Astrocyte of the spinal cord (primary cell): Measurements from ENCODE around the gene CADM1.

Experiments used
- DNase-seq: peaks from one replicate; pipeline ENCODE4 v3.0.0; 2011; ENCODE audit warnings: low read depth, low spot score
- H3K4me3 ChIP-seq: 2 replicates; pipeline ENCODE4 v1.5.1; 2011; ENCODE audit warnings: low read depth, mild to moderate bottlenecking, low read length, moderate library complexity
- in situ Hi-C: cut with HindIII; loops from 2 replicates; pipeline ENCODE4 v1.10.0; 2017; ENCODE audit warnings: low sequenced_read_pairs
- TF ChIP-seq, protein P1 (sequence below): IDR thresholded peaks from 2 replicates; pipeline ENCODE4 v1.5.1; 2012; ENCODE audit warnings: low read depth, mild to moderate bottlenecking, low read length, inconsistent platforms

CADM1 gene

GRCh38 chr11:115123641-115124040, 380.6 kb downstream of the CADM1 start:
- no peak overlapping the region for H3K4me3 ChIP-seq
- in situ Hi-C loops, result no loop called here
- TF ChIP-seq, protein P1, sequence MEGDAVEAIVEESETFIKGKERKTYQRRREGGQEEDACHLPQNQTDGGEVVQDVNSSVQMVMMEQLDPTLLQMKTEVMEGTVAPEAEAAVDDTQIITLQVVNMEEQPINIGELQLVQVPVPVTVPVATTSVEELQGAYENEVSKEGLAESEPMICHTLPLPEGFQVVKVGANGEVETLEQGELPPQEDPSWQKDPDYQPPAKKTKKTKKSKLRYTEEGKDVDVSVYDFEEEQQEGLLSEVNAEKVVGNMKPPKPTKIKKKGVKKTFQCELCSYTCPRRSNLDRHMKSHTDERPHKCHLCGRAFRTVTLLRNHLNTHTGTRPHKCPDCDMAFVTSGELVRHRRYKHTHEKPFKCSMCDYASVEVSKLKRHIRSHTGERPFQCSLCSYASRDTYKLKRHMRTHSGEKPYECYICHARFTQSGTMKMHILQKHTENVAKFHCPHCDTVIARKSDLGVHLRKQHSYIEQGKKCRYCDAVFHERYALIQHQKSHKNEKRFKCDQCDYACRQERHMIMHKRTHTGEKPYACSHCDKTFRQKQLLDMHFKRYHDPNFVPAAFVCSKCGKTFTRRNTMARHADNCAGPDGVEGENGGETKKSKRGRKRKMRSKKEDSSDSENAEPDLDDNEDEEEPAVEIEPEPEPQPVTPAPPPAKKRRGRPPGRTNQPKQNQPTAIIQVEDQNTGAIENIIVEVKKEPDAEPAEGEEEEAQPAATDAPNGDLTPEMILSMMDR, result no peak
- no peak for DNase-seq

GRCh38 chr11:115122274-115122673, 381.9 kb downstream of the CADM1 start:
- DNase-seq, result no peak
- no peak overlapping the region for H3K4me3 ChIP-seq
- in situ Hi-C loops, result no loop called here
- TF ChIP-seq, protein P1, result no peak
